ENCODE results near the gene SPZ1.

Gene SPZ1

DNA sequence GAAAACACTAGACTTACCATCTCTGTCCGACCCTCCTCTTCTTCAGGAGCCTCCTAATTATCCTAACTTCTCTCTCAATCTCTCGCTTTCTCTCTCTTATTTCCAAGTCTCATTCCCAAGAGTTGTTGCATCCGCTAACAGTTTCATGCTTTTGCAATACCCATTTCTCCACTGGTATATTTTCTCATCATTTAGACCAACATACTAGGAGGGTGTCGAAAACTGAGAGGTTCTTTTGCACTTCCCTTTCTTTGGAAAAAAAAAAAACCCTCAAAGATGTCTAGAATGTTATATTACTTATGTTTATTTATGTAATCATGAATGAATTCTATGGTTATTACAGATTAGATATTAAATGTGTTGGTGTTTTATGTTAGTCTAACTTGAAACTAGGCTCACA lies 35.9 kb downstream of the SPZ1 start:
- DNase-seq (ENCODE audit: extremely low read depth, low read depth) = no peak
- TF ChIP-seq, protein P1, sequence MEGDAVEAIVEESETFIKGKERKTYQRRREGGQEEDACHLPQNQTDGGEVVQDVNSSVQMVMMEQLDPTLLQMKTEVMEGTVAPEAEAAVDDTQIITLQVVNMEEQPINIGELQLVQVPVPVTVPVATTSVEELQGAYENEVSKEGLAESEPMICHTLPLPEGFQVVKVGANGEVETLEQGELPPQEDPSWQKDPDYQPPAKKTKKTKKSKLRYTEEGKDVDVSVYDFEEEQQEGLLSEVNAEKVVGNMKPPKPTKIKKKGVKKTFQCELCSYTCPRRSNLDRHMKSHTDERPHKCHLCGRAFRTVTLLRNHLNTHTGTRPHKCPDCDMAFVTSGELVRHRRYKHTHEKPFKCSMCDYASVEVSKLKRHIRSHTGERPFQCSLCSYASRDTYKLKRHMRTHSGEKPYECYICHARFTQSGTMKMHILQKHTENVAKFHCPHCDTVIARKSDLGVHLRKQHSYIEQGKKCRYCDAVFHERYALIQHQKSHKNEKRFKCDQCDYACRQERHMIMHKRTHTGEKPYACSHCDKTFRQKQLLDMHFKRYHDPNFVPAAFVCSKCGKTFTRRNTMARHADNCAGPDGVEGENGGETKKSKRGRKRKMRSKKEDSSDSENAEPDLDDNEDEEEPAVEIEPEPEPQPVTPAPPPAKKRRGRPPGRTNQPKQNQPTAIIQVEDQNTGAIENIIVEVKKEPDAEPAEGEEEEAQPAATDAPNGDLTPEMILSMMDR (IDR thresholded peaks at IDR 0.05; ENCODE audit: low read depth, low read length, missing control alignments) = no peak
- H3K4me3 ChIP-seq (replicated peaks; ENCODE audit: low read depth, low read length) = no peak overlapping the region

DNA sequence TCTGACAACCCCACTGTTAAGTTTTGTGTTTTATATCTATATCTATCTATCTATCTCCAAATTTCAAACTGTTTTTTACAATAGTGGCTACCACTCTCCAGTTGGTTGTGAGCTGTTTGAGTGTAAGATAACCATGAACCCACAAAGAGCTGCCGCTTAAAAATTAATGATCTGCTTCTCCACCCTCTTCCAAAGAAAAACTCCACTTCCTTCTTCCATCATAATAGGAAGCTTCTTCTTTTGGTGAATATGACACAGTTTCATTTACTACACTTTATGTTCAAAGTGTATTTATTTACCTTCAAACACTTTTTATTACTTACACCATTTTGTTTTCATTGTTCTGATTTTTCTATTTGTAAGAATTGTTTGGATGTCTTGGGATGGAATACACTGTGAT lies 37.9 kb downstream of the SPZ1 start:
- no peak for DNase-seq (ENCODE audit: extremely low read depth, low read depth)
- H3K4me3 ChIP-seq (replicated peaks; ENCODE audit: low read depth, low read length) = no peak overlapping the region
- TF ChIP-seq, protein P1 (IDR thresholded peaks at IDR 0.05; ENCODE audit: low read depth, low read length, missing control alignments) = no peak

DNA sequence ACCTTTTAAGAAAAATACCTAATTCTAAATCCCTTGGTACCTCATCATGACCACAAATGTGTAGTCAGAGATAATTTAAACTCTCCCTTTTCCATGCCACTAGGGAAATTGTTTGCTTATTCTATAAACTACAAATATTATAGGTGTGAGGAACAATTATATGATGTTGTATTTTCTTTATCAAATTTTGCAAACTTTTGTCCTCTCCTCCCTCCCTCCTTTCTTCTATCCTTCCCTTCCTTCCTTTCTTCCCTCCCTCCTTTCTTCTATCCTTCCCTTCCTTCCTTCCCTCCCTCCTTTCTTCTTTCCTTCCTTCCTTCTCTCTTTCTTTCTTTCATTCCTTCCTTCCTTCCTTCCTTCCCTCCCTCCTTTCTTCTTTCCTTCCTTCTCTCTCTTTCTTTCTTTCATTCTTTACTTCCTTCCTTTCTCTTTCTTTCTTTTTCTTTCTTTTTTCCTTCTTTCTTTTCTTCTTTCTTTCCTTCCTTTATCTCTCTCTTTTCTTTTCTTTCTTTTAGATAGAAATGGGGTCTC lies 41.2 kb downstream of the SPZ1 start:
- TF ChIP-seq, protein P1 (IDR thresholded peaks at IDR 0.05; ENCODE audit: low read depth, low read length, missing control alignments) = no peak
- no peak overlapping the region for H3K4me3 ChIP-seq (replicated peaks; ENCODE audit: low read depth, low read length)
- no peak for DNase-seq (ENCODE audit: extremely low read depth, low read depth)

DNA sequence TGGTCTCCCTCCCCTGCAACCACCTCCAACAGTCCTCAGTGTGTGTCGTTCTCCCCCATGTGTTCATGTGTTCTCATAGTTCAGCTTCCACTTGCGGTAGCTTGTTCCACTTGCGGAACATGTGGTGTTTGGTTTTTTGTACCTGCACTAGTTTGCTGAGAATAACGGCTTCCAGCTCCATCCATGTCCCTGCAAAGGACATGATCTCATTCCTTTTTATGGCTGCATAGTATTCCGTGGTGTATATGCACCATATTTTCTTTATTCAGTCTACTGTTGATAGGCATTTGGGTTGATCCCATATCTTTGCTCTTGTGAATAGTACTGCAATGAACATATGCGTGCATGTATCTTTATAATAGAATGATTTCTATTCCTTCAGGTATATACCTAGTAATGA lies 45.1 kb downstream of the SPZ1 start:
- DNase-seq (ENCODE audit: extremely low read depth, low read depth) = no peak
- no peak overlapping the region for H3K4me3 ChIP-seq (replicated peaks; ENCODE audit: low read depth, low read length)
- TF ChIP-seq, protein P1 (IDR thresholded peaks at IDR 0.05; ENCODE audit: low read depth, low read length, missing control alignments) = no peak

DNA sequence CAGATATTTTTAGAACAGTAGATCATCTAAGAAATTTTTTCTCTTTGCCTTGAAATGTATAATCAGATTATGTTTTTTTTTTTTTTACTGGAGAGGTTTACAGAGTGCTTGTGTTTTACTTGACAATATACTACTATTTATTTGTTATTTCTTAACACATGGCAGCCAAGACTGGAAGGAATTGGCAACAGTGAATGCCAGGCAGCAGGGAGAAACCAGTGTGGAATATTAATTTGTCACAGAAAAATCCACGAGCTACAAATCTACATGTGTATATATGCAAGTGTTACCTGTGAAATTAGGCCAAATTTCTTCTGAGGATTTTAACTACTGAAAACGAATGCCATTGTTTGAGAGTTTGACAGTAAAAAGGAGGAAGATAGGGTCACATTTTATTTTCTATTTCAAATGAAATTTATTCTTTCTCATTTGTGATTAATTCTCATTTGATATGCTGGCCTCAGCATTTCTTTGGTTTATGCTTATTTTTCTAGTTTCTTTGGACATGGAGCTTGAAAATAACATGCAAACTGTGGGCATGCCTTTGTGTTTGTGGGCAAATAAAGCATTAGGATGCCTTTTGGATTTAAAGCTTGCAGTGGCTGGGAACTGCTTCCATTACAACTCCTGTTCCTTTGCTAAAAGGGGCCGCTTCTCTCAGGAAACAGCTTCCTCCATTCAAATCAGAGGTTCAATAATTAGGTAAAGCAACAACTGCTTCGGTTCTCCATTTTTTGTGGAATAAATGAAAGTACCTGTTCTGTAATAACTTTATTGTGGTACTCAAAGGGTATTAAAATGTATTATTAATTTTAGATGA lies 49.1 kb downstream of the SPZ1 start:
- no peak for DNase-seq (ENCODE audit: extremely low read depth, low read depth)
- H3K4me3 ChIP-seq (replicated peaks; ENCODE audit: low read depth, low read length) = no peak overlapping the region
- TF ChIP-seq, protein P1 (IDR thresholded peaks at IDR 0.05; ENCODE audit: low read depth, low read length, missing control alignments) = no peak

DNA sequence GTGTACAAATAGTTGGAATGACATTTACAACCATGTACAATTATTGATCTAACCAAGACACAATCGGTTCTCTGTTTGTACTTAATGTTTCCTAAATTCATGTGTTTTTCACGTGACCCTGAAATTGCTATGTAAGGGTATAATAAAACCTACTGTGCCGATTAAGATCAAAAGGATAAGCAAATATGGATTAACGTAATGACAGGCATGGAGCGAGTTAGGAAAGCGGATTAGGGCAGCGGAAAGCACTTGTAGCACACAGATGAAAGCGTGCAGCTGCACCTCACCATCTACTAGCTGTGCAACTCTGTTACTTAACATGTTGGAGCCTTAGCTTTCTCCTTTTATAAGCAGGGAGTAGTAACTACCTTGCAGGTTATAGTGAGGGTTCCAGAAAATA lies 49.7 kb downstream of the SPZ1 start:
- TF ChIP-seq, protein P1 (IDR thresholded peaks at IDR 0.05; ENCODE audit: low read depth, low read length, missing control alignments) = no peak
- DNase-seq (ENCODE audit: extremely low read depth, low read depth) = no peak
- H3K4me3 ChIP-seq (replicated peaks; ENCODE audit: low read depth, low read length) = no peak overlapping the region

Data from HFF-Myc (cell line).